GM12878 (cell line): ENCODE results near the gene NECTIN2. TPM values are rescaled to one million over a fixed set of nuclear protein-coding genes. Genes with fewer than 3 reads are reported as not detected.

Source experiments
- ATAC-seq: fragments of 200-7000 bp; cut with Tn5 transposase; 3 replicates; pipeline ENCODE4 v1.9.1; 2020; ENCODE audit warnings: mild to moderate bottlenecking, moderate library complexity
- BruUV-seq: library from RNA; stranded (reverse); fragments of 400-500 nt; replicated peaks from 2 replicates; lab custom pipeline; 2021; lab: Mats Ljungman, UMichigan
- CTCF ChIA-PET: fragments of 300-600 bp; sonication (Branson Sonifier 250); formaldehyde crosslinking; extraction: SDS; loops from one replicate; lab custom pipeline; 2021; ENCODE audit warnings: inconsistent platforms; lab: Yijun Ruan, JAX
- POLR2A ChIA-PET: fragments of 350-600 bp; formaldehyde crosslinking; extraction: SDS; loops from one replicate; lab custom pipeline; 2021; ENCODE audit warnings: inconsistent platforms; lab: Charles Lee
- RAD21 ChIA-PET: fragments of 300-600 bp; sonication (Branson Sonifier 250); formaldehyde crosslinking; loops from one replicate; lab custom pipeline; 2023; ENCODE audit warnings: antibody characterized with exemption; ENCODE audit not compliant: unreplicated experiment; lab: Charles Lee
- SMC1A ChIA-PET: fragments of 300-600 bp; sonication (Branson Sonifier 250); formaldehyde crosslinking; loops from one replicate; lab custom pipeline; 2023; ENCODE audit not compliant: unreplicated experiment, uncharacterized antibody; lab: Charles Lee
- DNase-seq: peaks from one replicate; pipeline ENCODE4 v3.0.0-alpha.2; 2011; ENCODE audit warnings: low read depth, low spot score
- FAIRE-seq: peaks from 3 replicates; lab custom pipeline; 2011; peaks lifted over from hg19 to GRCh38; lab: Jason Lieb, UNC
- H2AFZ ChIP-seq: 2 replicates; pipeline ENCODE4 v1.6.0; 2011; ENCODE audit warnings: low read depth, low read length, control low read depth; ENCODE audit not compliant: control insufficient read depth
- H3K27ac ChIP-seq: 2 replicates; pipeline ENCODE4 v1.5.1; 2011; ENCODE audit warnings: control low read depth; ENCODE audit not compliant: control insufficient read depth, insufficient read depth
- H3K27me3 ChIP-seq, 2 experiments: replicated peaks in 1 of 2; 2 replicates each; pipeline versions ENCODE4 v1.6.0 to v1.6.1; 2011; ENCODE audit warnings: low read length in 1 of 2; ENCODE audit not compliant: control insufficient read depth in 2 of 2, insufficient read depth in 2 of 2
- H3K36me3 ChIP-seq, 2 experiments: 2 replicates each; pipeline ENCODE4 v1.5.1; 2011; ENCODE audit warnings: low read length in 1 of 2; ENCODE audit not compliant: control insufficient read depth in 2 of 2, insufficient read depth in 2 of 2
- H3K4me1 ChIP-seq: 2 replicates; pipeline ENCODE4 v1.6.1; 2011; ENCODE audit warnings: mild to moderate bottlenecking, low read length, moderate library complexity, mixed read lengths; ENCODE audit not compliant: control insufficient read depth, insufficient read depth
- H3K4me2 ChIP-seq: 2 replicates; pipeline ENCODE4 v1.6.0; 2011; ENCODE audit warnings: control low read depth; ENCODE audit not compliant: control insufficient read depth, insufficient read depth
- H3K4me3 ChIP-seq: fragments of 200-600 bp; sonication (generic); 2 replicates; pipeline ENCODE4 v1.5.1; 2016
- H3K79me2 ChIP-seq: 2 replicates; pipeline ENCODE4 v1.6.0; 2011; ENCODE audit warnings: low read length; ENCODE audit not compliant: control insufficient read depth, insufficient read depth
- H3K9ac ChIP-seq: 2 replicates; pipeline ENCODE4 v1.8.0; 2011; ENCODE audit warnings: low read length, control low read depth, mixed read lengths; ENCODE audit not compliant: control insufficient read depth, insufficient read depth
- H3K9me3 ChIP-seq: replicated peaks from 3 replicates; pipeline ENCODE4 v1.5.1; 2011; ENCODE audit warnings: mild to moderate bottlenecking, low read length; ENCODE audit not compliant: control insufficient read depth, insufficient read depth
- H4K20me1 ChIP-seq: 2 replicates; pipeline ENCODE4 v1.6.0; 2011; ENCODE audit not compliant: control insufficient read depth, insufficient read depth
- CHD1 ChIP-seq: IDR thresholded peaks from 2 replicates; pipeline ENCODE4 v1.6.1; 2012; ENCODE audit warnings: low read depth, low read length, improper control_type of control experiment
- ESRRA ChIP-seq: IDR thresholded peaks from 2 replicates; pipeline ENCODE4 v1.6.1; 2012; ENCODE audit warnings: mild to moderate bottlenecking, low read length, improper control_type of control experiment
- FOS ChIP-seq: IDR thresholded peaks from 3 replicates; pipeline ENCODE4 v1.6.1; 2011; ENCODE audit warnings: borderline replicate concordance; ENCODE audit not compliant: insufficient read length; ENCODE audit errors: extremely low read depth
- HCFC1 ChIP-seq: fragments of 150-350 bp; IDR thresholded peaks from 2 replicates; pipeline ENCODE4 v1.6.1; 2014; ENCODE audit warnings: low read length
- MYB ChIP-seq: fragments of 150-350 bp; IDR thresholded peaks from 2 replicates; pipeline ENCODE4 v1.6.1; 2014; ENCODE audit warnings: mild to moderate bottlenecking, low read depth, low read length, borderline replicate concordance
- NFXL1 ChIP-seq: fragments of 450-650 bp; IDR thresholded peaks from 2 replicates; pipeline ENCODE4 v1.6.1; 2017; ENCODE audit warnings: antibody characterized with exemption, mild to moderate bottlenecking, borderline replicate concordance
- NRF1 ChIP-seq: conservative IDR thresholded peaks from 2 replicates; pipeline ENCODE4 v1.6.1; 2011; ENCODE audit warnings: mild to moderate bottlenecking, low read depth, low read length, improper control_type of control experiment
- RUNX3 ChIP-seq: IDR thresholded peaks from 2 replicates; pipeline ENCODE4 v1.6.1; 2012; ENCODE audit warnings: low read length, inconsistent platforms
- SP1 ChIP-seq: IDR thresholded peaks from one replicate; pipeline ENCODE4 v1.6.1; 2011; ENCODE audit warnings: low read depth, low read length
- SREBF1 ChIP-seq: IDR thresholded peaks from 2 replicates; pipeline ENCODE4 v1.6.1; 2012; ENCODE audit warnings: mild to moderate bottlenecking, low read length
- STAT1 ChIP-seq: fragments of 450-650 bp; conservative IDR thresholded peaks from 2 replicates; pipeline ENCODE4 v1.6.1; 2014; ENCODE audit warnings: antibody characterized with exemption, mild to moderate bottlenecking
- SUZ12 ChIP-seq: fragments of 200-600 bp; sonication (generic); IDR thresholded peaks from one replicate; pipeline ENCODE4 v1.6.1; 2018; ENCODE audit warnings: antibody characterized with exemption, mild to moderate bottlenecking; ENCODE audit not compliant: unreplicated experiment
- TCF12 ChIP-seq: IDR thresholded peaks from 2 replicates; pipeline ENCODE4 v1.6.1; 2011; ENCODE audit warnings: low read depth, mild to moderate bottlenecking, low read length
- TCF7 ChIP-seq: IDR thresholded peaks from 2 replicates; pipeline ENCODE4 v1.6.1; 2014; ENCODE audit warnings: antibody characterized with exemption, borderline replicate concordance
- ZBED1 ChIP-seq: IDR thresholded peaks from 2 replicates; pipeline ENCODE4 v1.6.1; 2016; ENCODE audit warnings: borderline replicate concordance
- WGBS: methylation state at CpG from one replicate; pipeline ENCODE4 v1.1.6; 2016; ENCODE audit warnings: low lambda C conversion rate; ENCODE audit not compliant: insufficient replicate concordance, insufficient coverage; ENCODE audit errors: missing lambda C conversion rate; 5-methylcytosine and 5-hydroxymethylcytosine counted together
- in situ Hi-C: fragments of 300-500 bp; cut with MboI; formaldehyde crosslinking; loops from 9 replicates; pipeline ENCODE4 v1.14.3; 2018; ENCODE audit warnings: mixed read lengths
- intact Hi-C: fragments of 100-400 bp; cut with micrococcal nuclease; formaldehyde crosslinking; loops from one replicate; pipeline ENCODE4 v1.14.2; 2022; ENCODE audit not compliant: unreplicated experiment
- polyA plus RNA-seq, 11 experiments: library from polyadenylated mRNA; depleted of rRNA in 4 of 11; unstranded in 6 of 11; stranded (reverse) in 5 of 11; fragments of >200 nt; fragmentation: Nextera tagmentation in 4 of 11; fragmentation: Illumina TruSeq in 1 of 11; extraction: Ambion mirVana in 4 of 11; extraction: Trizol in 1 of 11; gene quantifications; 1 replicate in 1 of 11; 2 replicates in 10 of 11; pipeline versions ENCODE4 v1.2.1 to v1.2.3, GENCODE V29; 2011 to 2016; ENCODE audit warnings: inconsistent platforms in 2 of 11, missing spikeins in 2 of 11, low read depth in 1 of 11
- total RNA-seq, 4 experiments: library from RNA; depleted of rRNA in 3 of 4; stranded (reverse); fragments of >200 nt in 3 of 4; fragmentation: Illumina TruSeq in 1 of 4; extraction: Trizol in 1 of 4; gene quantifications; 2 replicates each; pipeline versions ENCODE4 v1.2.1 to v1.2.3, GENCODE V29; 2013 to 2021
- TF ChIP-seq, protein P1 (sequence below): fragments of 450-650 bp; IDR thresholded peaks from 2 replicates; pipeline ENCODE4 v1.6.1; 2017; ENCODE audit warnings: antibody characterized with exemption, mild to moderate bottlenecking, moderate library complexity

NECTIN2 gene
- total and polyA plus RNA-seq, 10 of the 15 experiments (the other 5 are each of a cell fraction or from before 2014, with no cell fraction given): 0.05 to 0.36 (median 0.26) TPM; not detected in 5

DNA sequence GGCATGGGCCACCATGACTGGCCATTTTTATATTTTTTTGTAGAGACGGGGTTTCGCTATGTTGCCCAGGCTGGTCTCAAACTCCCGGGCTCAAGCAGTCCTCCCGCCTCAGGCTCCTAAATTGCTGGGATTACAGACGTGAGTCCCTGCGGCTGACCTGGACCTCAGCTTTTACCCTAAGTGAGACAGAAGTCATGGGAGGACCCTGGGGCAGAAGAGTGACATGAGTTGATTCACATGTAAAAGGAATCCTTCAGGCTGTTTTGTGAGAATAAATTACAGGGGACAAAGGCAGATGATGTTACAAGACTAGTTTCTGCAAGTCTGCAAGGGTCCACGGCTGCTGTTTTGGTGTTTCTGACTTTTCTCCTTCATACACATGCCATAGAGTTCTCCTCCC lies 39.8 kb upstream of the NECTIN2 start:
- no TSS peak for BruUV-seq
- ATAC-seq (no peak), FAIRE-seq (no peak), DNase-seq (no peak)
- H3K4me3 ChIP-seq: no peak overlapping the region
- TF ChIP-seq ESRRA: no peak
- H3K79me2 ChIP-seq: no peaks in the 10 kb centered on the region
- no peak overlapping the region for H3K4me2 ChIP-seq
- ChIA-PET CTCF (interaction anchor here (1.0 to 3.7 kb wide), 4 partner anchors 21 to 146 kb away, joined by 3 to 16 read pairs (median 5); no protein-coding TSS in a partner anchor), POLR2A (no interaction called here), SMC1A (interaction anchor here (1.3 kb wide), 1 partner anchor 104 kb away, joined by 3 read pairs; no protein-coding TSS in a partner anchor), RAD21 (no interaction called here)
- H3K27me3 ChIP-seq: no peaks in the 10 kb centered on the region; a peak in 2 of 4 replicates
- H3K9ac ChIP-seq: no peak overlapping the region
- in situ Hi-C loops: no loop called here
- WGBS: 49% methylated on average over 7 of the region's 7 CpGs
- no peaks in the 10 kb centered on the region for H3K36me3 ChIP-seq
- H3K4me1 ChIP-seq: no peaks in the 10 kb centered on the region
- intact Hi-C loops: no loop called here
- H4K20me1 ChIP-seq: no peaks in the 10 kb centered on the region
- H2AFZ ChIP-seq: no peak overlapping the region
- H3K9me3 ChIP-seq: no peaks in the 10 kb centered on the region
- H3K27ac ChIP-seq: no peak overlapping the region

DNA sequence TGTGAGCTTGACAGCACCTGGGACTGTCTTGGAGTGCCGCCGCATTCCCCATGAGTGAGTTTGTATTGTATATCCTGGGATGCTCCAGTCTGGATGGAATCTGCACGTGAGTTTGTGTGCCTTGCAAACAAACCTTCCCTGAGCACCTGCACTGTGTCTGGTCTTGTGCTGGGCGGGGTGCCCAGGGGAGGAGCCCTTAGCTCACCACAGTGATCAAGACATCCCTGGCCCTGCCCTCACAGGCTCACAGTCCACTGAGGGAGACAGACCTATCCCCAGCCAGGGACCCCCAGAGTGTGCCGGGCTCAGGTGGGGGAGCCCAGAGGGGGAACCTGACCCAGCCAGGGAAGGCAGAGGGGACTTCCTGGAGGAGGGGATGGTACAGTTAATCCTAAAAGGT lies 38.9 kb upstream of the NECTIN2 start:
- SMC1A ChIA-PET: interaction anchor here (0.9 to 1.3 kb wide), 5 partner anchors 34 to 153 kb away, joined by 3 to 4 read pairs (median 3); no protein-coding TSS in a partner anchor
- DNase-seq (no peak), FAIRE-seq (no peak), ATAC-seq (peak; percentile 37; the same call in 1 of the 3 replicates)
- RAD21 ChIA-PET: interaction anchor here (1.0 to 1.6 kb wide), 3 partner anchors 23 to 118 kb away, joined by 3 to 6 read pairs (median 5); no protein-coding TSS in a partner anchor
- no peak overlapping the region for H3K27ac ChIP-seq
- H3K9ac ChIP-seq: no peak overlapping the region
- no TSS peak for BruUV-seq
- no peaks in the 10 kb centered on the region for H3K36me3 ChIP-seq
- no peaks in the 10 kb centered on the region for H3K4me1 ChIP-seq
- H4K20me1 ChIP-seq: no peaks in the 10 kb centered on the region
- in situ Hi-C loops: no loop called here
- no peak overlapping the region for H3K4me2 ChIP-seq
- intact Hi-C loops: no loop called here
- 66% methylated on average over 5 of the region's 5 CpGs for whole genome bisulfite sequencing
- no peak overlapping the region for H2AFZ ChIP-seq
- H3K9me3 ChIP-seq: no peaks in the 10 kb centered on the region
- H3K27me3 ChIP-seq: no peaks in the 10 kb centered on the region; a peak in 2 of 4 replicates
- POLR2A ChIA-PET: interaction anchor here (0.6 kb wide), 1 partner anchor 23 kb away, joined by 3 read pairs; no protein-coding TSS in a partner anchor
- no peak overlapping the region for H3K4me3 ChIP-seq
- H3K79me2 ChIP-seq: no peaks in the 10 kb centered on the region
- CTCF ChIA-PET: interaction anchor here (0.8 to 3.7 kb wide), 10 partner anchors 8 to 150 kb away, joined by 3 to 16 read pairs (median 4); no protein-coding TSS in a partner anchor
- no peak for TF ChIP-seq CHD1
- TF ChIP-seq, protein P1, sequence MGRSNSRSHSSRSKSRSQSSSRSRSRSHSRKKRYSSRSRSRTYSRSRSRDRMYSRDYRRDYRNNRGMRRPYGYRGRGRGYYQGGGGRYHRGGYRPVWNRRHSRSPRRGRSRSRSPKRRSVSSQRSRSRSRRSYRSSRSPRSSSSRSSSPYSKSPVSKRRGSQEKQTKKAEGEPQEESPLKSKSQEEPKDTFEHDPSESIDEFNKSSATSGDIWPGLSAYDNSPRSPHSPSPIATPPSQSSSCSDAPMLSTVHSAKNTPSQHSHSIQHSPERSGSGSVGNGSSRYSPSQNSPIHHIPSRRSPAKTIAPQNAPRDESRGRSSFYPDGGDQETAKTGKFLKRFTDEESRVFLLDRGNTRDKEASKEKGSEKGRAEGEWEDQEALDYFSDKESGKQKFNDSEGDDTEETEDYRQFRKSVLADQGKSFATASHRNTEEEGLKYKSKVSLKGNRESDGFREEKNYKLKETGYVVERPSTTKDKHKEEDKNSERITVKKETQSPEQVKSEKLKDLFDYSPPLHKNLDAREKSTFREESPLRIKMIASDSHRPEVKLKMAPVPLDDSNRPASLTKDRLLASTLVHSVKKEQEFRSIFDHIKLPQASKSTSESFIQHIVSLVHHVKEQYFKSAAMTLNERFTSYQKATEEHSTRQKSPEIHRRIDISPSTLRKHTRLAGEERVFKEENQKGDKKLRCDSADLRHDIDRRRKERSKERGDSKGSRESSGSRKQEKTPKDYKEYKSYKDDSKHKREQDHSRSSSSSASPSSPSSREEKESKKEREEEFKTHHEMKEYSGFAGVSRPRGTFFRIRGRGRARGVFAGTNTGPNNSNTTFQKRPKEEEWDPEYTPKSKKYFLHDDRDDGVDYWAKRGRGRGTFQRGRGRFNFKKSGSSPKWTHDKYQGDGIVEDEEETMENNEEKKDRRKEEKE: no peak
- TF ChIP-seq TCF7: no peak
- TF ChIP-seq TCF12: no peak
- TF ChIP-seq SREBF1: no peak
- TF ChIP-seq NFXL1: no peak
- TF ChIP-seq ZBED1: no peak
- TF ChIP-seq SUZ12: no peak
- no peak for TF ChIP-seq HCFC1
- TF ChIP-seq SP1: no peak
- TF ChIP-seq FOS: no peak
- TF ChIP-seq NRF1: no peak
- no peak for TF ChIP-seq STAT1
- TF ChIP-seq MYB: no peak
- TF ChIP-seq RUNX3: no peak
